ENCODE results near the gene RGL2. TPM values are rescaled to one million over a fixed set of nuclear protein-coding genes. Genes with fewer than 3 reads are reported as not detected.
A peak's percentile ranks its signal among the peaks of the same experiment; 100 is the strongest.

Gene RGL2
- total and polyA plus RNA-seq, 2 of the 13 experiments (the other 11 are each of a cell fraction or from before 2014, with no cell fraction given), result 22.9 to 47.4 TPM

- TF ChIP-seq, protein P1, sequence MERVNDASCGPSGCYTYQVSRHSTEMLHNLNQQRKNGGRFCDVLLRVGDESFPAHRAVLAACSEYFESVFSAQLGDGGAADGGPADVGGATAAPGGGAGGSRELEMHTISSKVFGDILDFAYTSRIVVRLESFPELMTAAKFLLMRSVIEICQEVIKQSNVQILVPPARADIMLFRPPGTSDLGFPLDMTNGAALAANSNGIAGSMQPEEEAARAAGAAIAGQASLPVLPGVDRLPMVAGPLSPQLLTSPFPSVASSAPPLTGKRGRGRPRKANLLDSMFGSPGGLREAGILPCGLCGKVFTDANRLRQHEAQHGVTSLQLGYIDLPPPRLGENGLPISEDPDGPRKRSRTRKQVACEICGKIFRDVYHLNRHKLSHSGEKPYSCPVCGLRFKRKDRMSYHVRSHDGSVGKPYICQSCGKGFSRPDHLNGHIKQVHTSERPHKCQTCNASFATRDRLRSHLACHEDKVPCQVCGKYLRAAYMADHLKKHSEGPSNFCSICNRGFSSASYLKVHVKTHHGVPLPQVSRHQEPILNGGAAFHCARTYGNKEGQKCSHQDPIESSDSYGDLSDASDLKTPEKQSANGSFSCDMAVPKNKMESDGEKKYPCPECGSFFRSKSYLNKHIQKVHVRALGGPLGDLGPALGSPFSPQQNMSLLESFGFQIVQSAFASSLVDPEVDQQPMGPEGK (CRISPR knock-in tag; IDR thresholded peaks at IDR 0.05), result peak; percentile 55
- TF ChIP-seq HMGXB3 (CRISPR knock-in tag; IDR thresholded peaks at IDR 0.05; ENCODE audit: borderline replicate concordance), result 0 out of 2 replicates have a peak, but pooled peaks have one; percentile 37
- TF ChIP-seq JARID2 (CRISPR knock-in tag; IDR thresholded peaks at IDR 0.05; ENCODE audit: insufficient replicate concordance), result no peak
- peak; percentile 53; the same call in 1 of the 2 replicates for TF ChIP-seq ZNF749 (CRISPR knock-in tag; IDR thresholded peaks at IDR 0.05; ENCODE audit: borderline replicate concordance)
- 0 out of 2 replicates have a peak, but pooled peaks have one; percentile 53 for TF ChIP-seq ZNF142 (CRISPR knock-in tag; IDR thresholded peaks at IDR 0.05)
- TF ChIP-seq TCF7 (IDR thresholded peaks at IDR 0.05; ENCODE audit: low read depth), result peak; percentile 39; the same call in 1 of the 2 replicates
- TF ChIP-seq NR2F6 (IDR thresholded peaks at IDR 0.05), result no peak
- TF ChIP-seq NR2F6 (CRISPR knock-in tag; IDR thresholded peaks at IDR 0.05), result peak; percentile 52; the same call in 1 of the 2 replicates
- no peak for TF ChIP-seq FOXA1 (IDR thresholded peaks at IDR 0.05)
- peak; percentile 28; the same call in 1 of the 2 replicates for TF ChIP-seq FOXA1 (CRISPR knock-in tag; IDR thresholded peaks at IDR 0.05)
- TF ChIP-seq CREB1 (IDR thresholded peaks at IDR 0.05), result no peak
- peak; percentile 32; the same call in 1 of the 2 replicates for TF ChIP-seq CREB1 (CRISPR knock-in tag; IDR thresholded peaks at IDR 0.05)
Observed at GRCh38 chr6:33312361-33313104, 13.8 kb upstream of the RGL2 start (continued).

Measured in HepG2 (cell line).